Measurements from ENCODE around the gene KRTAP1-5. TPM values are rescaled to one million over a fixed set of nuclear protein-coding genes. Genes with fewer than 3 reads are reported as not detected.
"Not testable (repeated sequence)": the region's sequence is repeated elsewhere in the genome, so short reads cannot be mapped to it uniquely, and the experiment has no call there.

The KRTAP1-5 gene
- total RNA-seq: not detected
- long read RNA-seq, donor 1: 0 reads
- long read RNA-seq, donor 2: 0 reads

- no peak for DNase-seq (ENCODE audit: low spot score)
- intact Hi-C loops (cut with DNase I): no loop called here
These were observed at the start of gene KRTAP1-5 for GRCh38 chr17:41026715-41027471. Gene KRTAP1-5 (minus strand): TSS chr17:41027208. CDS start chr17:41027155, 53 bp downstream.

GRCh38 chr17:41076788-41077187, 49.8 kb upstream of the KRTAP1-5 start:
- intact Hi-C loops (cut with DNase I): no loop called here
- no peak for DNase-seq (ENCODE audit: low spot score)

GRCh38 chr17:41073676-41074075, 46.7 kb upstream of the KRTAP1-5 start:
- intact Hi-C loops (cut with DNase I): no loop called here
- DNase-seq (ENCODE audit: low spot score): no peak

GRCh38 chr17:41071606-41072360, 44.8 kb upstream of the KRTAP1-5 start:
- intact Hi-C loops (cut with DNase I): no loop called here
- no peak for DNase-seq (ENCODE audit: low spot score)

GRCh38 chr17:41069031-41069430, 42.0 kb upstream of the KRTAP1-5 start:
- intact Hi-C loops (cut with DNase I): no loop called here
- DNase-seq (ENCODE audit: low spot score): no peak

GRCh38 chr17:41067281-41067680, 40.3 kb upstream of the KRTAP1-5 start:
- DNase-seq (ENCODE audit: low spot score): no peak
- intact Hi-C loops (cut with DNase I): no loop called here

GRCh38 chr17:41065829-41066624, 39.0 kb upstream of the KRTAP1-5 start, which contains the start of gene KRTAP2-4:
Gene KRTAP2-4 (minus strand): TSS chr17:41065879. CDS start chr17:41065845, 34 bp downstream.
- no peak for DNase-seq (ENCODE audit: low spot score)
- intact Hi-C loops (cut with DNase I): no loop called here

- DNase-seq (ENCODE audit: low spot score): not testable (repeated sequence)
These were observed 38.1 kb upstream of the KRTAP1-5 start for GRCh38 chr17:41065016-41065689.

GRCh38 chr17:41064301-41064700, 37.3 kb upstream of the KRTAP1-5 start:
- intact Hi-C loops (cut with DNase I): no loop called here
- no peak for DNase-seq (ENCODE audit: low spot score)

More at GRCh38 chr17:41065016-41065689, 38.1 kb upstream of the KRTAP1-5 start:
- intact Hi-C loops (cut with DNase I): not testable (repeated sequence)

GRCh38 chr17:41063449-41063848, 36.4 kb upstream of the KRTAP1-5 start:
- no peak for DNase-seq (ENCODE audit: low spot score)
- intact Hi-C loops (cut with DNase I): no loop called here

- intact Hi-C loops (cut with DNase I): no loop called here
- DNase-seq (ENCODE audit: low spot score): no peak
These were observed 35.0 kb upstream of the KRTAP1-5 start for GRCh38 chr17:41061964-41062363.

- no peak for DNase-seq (ENCODE audit: low spot score)
- intact Hi-C loops (cut with DNase I): no loop called here
These were observed 33.1 kb upstream of the KRTAP1-5 start, which contains the start of gene KRTAP2-3 for GRCh38 chr17:41060052-41060604. Gene KRTAP2-3 (minus strand): TSS chr17:41060114. CDS start chr17:41060050, 64 bp downstream.

- DNase-seq (ENCODE audit: low spot score): not testable (repeated sequence)
These were observed 32.5 kb upstream of the KRTAP1-5 start for GRCh38 chr17:41059276-41060051.

GRCh38 chr17:41058741-41059140, 31.7 kb upstream of the KRTAP1-5 start:
- no peak for DNase-seq (ENCODE audit: low spot score)
- intact Hi-C loops (cut with DNase I): no loop called here

More at GRCh38 chr17:41059276-41060051, 32.5 kb upstream of the KRTAP1-5 start:
- intact Hi-C loops (cut with DNase I): not testable (repeated sequence)

- intact Hi-C loops (cut with DNase I): no loop called here
- DNase-seq (ENCODE audit: low spot score): no peak
These were observed 30.5 kb upstream of the KRTAP1-5 start for GRCh38 chr17:41057547-41057946.

- DNase-seq (ENCODE audit: low spot score); intact Hi-C loops (cut with DNase I): not testable (repeated sequence)
These were observed 28.1 kb upstream of the KRTAP1-5 start, which contains the start of gene KRTAP2-2 for GRCh38 chr17:41055130-41055529. Gene KRTAP2-2 (minus strand): TSS chr17:41055230. CDS start chr17:41055211, 19 bp downstream.

- intact Hi-C loops (cut with DNase I); DNase-seq (ENCODE audit: low spot score): not testable (repeated sequence)
These were observed 27.5 kb upstream of the KRTAP1-5 start for GRCh38 chr17:41054556-41054955.

- intact Hi-C loops (cut with DNase I): no loop called here
- DNase-seq (ENCODE audit: low spot score): no peak
These were observed 27.0 kb upstream of the KRTAP1-5 start for GRCh38 chr17:41054025-41054424.
